ENCODE results near the gene FMO3.

Gene FMO3

DNA sequence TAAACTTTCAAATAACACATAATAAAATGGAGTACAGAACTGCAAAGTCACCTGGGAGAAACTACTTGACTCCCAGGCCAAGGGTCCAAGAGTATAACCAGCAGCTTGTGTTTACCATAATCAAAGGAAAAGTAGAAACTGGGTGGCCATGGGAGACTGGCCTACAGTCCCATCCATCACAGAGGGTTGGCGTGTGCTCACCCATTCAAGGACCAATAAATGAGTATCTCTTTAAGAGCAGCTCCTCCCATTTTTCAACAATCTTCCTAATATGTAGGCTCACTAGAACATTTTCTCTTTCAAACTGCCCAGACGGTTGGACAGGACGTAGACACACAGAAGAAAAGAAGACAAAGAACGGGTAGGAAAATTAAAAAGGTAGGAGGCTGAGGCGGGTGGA is at the start of gene FMO3:
Gene FMO3, plus strand, starts transcription at position 302 of the 400 bp plus-strand sequence. CDS start 1,754 bp downstream, outside the sequence.
- no peak for DNase-seq

DNA sequence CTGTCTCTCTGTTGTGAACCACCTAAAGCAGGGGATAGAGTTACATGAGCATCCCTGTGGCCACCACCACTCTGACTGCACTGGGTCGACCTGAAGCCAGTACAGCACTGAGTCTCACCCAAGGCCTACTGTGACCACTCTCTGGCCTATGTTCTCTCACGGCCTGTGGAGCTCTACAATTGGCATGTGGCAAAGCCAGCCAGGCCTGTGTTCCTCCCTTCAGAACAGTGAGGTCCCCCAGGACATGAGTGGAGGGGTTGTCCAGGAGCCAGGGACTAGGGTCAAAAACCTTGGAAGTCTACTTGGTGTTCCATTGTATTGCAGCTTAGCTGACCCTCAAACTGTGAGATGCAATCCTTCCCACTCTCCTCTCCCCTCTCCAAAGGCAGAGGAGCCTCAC is 42.7 kb upstream of the FMO3 start:
- DNase-seq = no peak

DNA sequence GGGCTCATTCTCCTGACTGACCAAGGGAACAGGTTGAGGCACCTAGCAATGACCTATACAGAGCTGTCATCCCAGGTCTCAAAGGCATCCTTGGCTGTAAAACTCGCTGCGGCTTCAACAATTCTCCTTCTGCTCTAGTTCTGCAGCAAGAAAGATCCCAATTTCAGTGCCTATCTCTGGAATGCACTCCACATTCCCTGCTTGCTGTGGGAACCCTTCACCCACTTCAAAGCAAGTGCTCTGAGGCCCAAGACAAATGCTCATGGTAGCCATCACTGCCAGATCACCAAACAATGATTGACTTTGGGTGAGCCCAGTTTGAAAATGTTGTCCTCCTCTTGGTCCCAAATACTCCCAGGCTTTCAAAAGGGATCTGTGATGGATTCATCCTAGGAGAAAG is 37.7 kb upstream of the FMO3 start:
- DNase-seq = no peak

DNA sequence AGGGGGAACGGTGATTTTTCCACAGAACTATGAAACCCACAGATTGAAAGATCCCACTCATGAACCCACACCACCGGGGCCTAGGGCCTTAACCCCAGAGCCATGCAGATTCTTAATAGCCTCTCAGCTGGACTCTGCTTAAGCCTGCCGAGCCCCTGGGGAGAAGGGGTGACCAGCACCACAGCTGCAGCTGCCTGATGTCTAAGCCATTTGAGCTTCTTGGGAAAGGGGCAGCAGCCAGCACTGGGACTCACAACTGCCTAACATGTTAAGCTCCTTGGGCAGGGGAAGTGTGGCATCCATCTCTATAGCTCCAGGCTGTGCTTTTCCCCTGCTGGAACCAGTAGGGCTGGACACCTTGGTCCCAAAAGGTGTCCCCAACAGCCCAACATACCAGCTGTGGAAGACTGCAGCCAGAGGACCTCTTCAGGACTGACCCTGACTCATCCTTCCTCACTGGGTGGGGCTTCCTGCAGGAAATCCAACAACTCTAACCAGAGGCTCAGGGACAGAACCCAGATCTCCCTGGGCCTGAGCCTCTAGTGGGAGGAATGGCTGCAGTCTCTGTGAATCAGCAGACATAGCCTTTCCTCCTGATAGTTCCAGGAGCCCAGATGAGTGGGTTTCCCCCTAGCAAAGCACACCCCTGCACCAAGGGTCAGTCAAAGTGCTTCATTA is 34.6 kb upstream of the FMO3 start:
- no peak for DNase-seq

DNA sequence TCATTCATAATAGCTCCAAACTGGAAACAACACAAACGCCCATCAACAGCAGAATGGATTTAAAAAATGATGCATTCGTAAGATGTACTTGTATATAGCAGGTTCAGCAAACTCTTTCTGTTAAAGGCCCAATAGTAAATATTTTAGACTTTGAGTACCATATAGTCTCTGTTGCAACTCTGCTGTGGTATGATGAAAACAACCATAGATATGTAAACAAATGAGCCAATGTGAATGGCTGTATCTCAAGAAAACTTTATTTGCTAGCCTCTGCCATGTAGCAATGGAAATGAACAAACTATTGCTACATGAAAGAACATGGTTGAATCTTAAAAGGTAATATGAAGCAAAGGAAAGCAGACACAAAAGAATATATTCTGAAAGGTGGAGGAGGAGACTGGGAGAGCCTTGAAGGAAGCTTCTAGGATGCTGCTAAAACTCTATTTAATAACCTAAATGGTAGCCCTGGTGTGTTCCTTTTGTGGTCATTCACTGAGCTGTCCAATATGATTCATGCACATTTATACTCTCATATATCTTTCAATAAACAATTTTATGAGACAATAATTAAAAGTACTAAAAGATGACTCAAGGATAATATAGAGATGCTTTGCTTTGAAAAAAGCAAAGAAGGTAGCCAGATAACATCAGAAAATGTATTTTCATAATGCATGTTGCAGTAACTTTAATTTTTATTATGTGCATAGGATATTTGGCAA is 29.1 kb upstream of the FMO3 start:
- DNase-seq = no peak

DNA sequence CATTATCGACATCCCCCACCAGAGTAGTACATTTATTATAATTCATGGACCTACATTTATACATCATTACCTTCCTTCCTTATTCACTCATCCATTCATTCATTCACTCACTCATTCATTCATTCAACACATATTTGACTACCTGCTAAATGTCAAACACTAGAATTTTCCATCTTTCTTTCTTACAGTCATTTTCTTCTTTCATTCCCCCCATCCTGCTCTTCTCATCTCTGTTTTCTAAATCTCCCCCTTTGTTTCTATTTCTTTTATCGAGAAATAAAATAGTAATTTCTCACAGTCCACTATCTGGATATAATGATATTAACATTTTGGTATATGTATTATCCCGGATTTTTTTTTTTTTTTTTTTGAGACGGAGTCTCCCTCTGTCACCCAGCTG is 27.8 kb upstream of the FMO3 start:
- DNase-seq = no peak

DNA sequence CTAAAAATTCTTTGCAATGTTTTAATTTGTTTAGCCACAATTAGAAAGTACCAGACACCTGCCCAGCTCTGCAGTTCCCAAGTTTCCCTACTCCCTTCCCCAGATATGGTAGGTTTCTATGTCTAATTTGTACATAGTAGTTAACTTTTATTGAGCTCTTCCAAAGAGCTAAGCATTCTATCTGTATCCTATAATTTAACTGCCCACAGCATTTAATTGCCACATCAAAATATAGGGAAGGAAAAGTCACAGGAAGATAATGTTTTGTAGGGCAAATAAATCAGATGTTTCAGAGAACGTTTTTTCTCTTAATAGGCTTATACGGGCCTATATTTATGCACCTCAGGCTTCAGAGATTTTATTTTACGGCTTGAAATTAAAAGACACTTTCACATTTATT is 15.7 kb upstream of the FMO3 start:
- no peak for DNase-seq

DNA sequence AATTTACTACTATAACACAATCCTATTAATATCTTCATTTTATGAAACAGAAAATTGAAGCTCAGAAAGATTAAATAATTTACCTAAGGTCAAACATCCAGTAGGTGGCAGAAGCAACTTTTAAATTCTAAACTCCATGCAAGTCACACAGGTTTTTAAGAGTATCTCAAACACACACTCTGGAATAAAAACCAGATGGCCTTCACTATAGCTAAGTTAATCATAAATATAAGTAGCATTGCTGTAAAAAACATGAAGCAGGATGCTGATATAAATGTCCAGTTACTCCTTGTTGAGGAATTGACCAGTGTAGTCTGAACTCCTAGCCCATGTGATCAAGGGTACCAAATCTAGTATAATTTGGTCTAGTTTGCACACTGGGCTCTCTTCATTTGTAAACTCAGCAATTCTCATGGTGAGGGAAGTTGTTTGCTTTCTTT is 9.4 kb upstream of the FMO3 start:
- DNase-seq = no peak

DNA sequence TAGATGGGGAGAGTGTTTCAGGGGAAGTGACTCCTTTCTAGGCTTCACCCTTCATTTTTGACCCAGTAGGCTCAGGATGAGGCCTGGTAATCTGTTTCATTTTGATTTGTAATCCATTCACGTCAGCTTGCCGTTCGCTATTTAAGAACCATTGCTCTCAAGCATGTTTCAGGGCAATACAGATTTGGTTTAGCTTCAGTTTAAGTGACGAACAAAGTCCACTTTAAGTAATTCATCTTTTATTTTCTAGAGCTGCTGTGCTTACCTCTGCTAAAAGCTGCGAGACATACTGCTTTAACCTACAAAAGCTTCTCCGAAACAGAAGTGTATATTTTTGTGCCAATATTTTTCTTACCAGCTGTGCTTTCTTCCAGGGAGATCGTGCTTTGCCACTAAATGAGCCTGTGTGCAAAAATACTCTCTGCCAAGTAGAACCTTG is 8.9 kb upstream of the FMO3 start:
- DNase-seq = no peak

DNA sequence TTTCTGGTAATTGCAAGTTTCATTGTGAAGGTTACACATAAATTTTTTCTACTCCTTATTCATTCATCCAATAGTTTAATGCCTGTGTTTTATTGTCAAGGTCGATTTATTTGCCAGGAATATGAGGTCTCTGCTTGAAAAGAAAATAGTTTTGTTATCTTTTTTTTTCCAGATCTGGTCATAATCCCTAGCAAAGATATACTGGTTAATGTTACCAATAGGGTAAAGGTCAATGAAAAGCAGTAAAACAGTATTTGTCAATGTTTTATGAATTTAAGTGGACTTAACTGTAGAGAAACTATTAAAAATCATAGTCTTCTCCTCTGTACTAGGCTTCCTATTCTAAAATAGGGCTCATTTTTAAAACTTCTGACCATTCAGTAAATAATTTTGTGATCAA is 8.1 kb upstream of the FMO3 start:
- DNase-seq = no peak

DNA sequence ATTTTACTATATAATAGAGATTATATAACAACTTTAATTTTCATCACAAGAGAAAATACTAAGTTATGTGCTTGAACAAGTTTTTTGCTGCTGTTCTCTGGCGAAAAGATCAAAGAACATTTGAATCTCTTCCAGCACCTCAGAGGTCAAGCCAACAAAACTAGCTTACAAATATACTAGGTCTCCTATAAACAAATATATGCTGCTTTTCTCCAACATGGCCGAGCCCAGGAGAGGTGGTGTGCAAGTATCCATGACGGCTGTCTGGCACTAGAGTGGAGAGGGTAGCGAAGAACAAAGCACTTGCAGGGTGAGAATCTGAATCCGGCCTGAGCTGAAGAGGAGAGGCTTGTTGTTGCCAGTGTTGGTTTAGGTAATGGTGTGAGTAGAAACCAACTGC is 7.5 kb upstream of the FMO3 start:
- no peak for DNase-seq

DNA sequence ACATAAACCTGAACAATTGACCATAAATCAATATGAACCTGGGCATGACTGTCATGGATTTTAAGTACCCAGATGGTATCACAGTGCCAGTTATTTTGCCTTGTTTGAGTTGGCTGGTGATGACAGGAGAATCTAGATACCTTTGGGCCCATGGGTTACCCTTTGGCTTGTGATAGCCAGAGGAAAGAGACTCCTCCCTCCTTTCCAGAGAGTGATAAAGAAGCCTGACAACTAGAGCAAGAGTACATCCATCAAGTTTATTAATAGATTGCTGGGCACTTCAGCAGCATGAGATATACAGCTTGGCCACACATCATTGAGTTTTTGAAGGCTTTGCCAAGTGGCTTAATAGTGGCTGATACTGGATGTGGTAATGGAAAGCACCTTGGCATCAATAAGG is 6.6 kb upstream of the FMO3 start:
- DNase-seq = no peak

DNA sequence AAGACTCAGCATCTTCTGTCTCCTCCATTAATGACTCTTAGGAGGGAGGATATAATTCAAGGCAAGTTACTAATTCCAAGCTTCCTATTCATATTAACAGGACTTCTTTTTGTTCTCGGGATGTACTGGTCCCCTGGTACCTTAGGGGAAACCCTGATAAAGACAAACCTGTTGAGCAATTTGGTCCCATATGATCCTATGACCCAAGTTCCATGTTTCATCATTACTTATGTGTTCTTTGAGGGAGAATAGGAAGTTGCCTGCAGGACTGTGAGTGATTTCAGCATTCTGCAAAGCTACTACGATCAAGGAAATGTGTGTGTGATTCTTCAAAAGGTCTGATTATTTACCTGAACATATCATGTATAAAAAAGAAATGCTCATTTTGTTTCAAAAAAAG is 5.8 kb upstream of the FMO3 start:
- DNase-seq = no peak

DNA sequence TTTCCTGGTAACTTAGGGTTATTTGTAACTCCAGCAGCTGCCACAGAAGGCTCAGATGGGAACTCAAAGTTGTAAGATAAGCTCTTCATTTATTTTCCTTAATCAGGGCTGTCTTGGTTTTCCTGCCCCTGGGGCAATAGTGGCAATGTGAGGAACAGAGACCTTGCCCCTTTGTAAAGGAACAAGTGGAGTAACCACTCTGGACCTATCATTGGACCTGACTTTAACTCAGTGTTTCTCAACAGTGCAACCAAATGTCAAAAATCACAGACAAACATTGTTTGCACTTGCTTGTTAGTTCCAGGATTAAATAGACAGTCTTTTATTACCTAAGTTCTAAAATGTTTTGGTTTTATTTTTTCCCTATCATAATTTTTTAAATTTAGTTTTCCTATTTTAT is 2.8 kb upstream of the FMO3 start:
- DNase-seq = no peak

DNA sequence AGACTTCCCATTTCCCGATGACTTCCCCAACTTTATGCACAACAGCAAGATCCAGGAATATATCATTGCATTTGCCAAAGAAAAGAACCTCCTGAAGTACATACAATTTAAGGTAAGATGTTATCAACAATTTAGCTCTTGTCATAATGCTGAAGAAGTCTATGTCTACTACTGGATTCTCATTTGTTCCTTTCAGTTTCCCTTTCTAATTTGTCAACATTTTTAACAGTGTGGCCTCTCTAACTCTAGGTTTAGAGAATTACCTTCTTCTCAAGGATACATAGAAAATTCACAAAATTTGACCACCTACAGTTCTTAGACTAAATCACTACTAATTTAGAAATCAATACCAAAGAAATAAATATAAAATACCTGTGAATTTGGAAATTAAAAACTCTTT is 13.2 kb downstream of the FMO3 start:
- no peak for DNase-seq

DNA sequence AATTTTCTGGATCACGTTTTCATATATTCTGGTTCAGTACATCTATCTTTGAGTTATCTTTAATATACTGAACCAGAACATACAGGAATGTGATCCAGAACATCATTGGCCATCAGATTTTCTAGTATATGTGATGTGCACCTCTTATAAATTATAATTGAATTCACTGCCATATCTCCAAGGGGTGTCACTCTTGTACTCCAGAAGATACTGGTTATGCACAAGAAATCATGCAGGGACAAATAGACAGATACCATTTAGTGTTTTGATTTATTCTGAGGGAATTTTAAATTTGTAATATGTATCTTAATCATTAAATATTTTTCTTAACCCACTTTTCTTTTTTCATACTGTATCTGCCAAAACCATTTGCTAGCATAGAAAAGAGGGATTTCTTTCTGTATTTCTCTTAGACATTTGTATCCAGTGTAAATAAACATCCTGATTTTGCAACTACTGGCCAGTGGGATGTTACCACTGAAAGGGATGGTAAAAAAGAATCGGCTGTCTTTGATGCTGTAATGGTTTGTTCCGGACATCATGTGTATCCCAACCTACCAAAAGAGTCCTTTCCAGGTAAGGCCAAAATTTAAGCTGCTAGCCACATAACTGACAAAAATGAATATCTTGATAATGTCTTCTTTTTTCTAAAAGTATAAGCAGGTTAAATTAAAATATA is 16.7 kb downstream of the FMO3 start:
- DNase-seq = no peak

DNA sequence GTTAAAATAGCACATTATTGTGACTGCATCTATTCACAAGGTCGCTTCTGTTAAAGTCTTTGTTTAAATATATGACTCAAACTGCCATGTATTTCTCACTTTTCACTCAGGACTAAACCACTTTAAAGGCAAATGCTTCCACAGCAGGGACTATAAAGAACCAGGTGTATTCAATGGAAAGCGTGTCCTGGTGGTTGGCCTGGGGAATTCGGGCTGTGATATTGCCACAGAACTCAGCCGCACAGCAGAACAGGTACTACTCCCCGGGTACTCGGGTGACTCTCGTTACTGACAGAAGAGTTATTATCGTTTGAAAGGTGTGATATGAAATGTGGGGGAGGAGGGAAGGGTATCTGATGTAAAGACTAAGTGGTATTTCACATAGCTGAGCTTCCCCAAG is 17.3 kb downstream of the FMO3 start:
- DNase-seq = no peak

DNA sequence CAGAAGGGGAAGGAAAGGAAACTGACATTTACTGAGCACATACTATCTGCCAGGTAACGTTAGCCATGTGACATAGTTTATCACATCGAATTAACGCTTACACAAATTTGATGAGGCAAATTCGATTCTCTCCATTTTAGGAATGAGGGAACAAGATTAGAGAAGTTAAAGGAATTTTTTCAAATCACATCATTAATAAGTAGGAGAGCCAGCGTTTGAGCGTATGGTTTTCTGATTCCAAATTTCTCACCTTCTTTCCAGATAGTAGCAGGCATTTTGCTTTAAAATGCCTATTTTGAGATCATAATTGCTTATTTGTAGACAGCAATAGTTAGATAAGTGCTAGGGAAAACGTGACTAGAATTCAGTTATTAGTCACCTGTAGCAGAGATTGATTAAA is 19.3 kb downstream of the FMO3 start:
- DNase-seq = no peak

DNA sequence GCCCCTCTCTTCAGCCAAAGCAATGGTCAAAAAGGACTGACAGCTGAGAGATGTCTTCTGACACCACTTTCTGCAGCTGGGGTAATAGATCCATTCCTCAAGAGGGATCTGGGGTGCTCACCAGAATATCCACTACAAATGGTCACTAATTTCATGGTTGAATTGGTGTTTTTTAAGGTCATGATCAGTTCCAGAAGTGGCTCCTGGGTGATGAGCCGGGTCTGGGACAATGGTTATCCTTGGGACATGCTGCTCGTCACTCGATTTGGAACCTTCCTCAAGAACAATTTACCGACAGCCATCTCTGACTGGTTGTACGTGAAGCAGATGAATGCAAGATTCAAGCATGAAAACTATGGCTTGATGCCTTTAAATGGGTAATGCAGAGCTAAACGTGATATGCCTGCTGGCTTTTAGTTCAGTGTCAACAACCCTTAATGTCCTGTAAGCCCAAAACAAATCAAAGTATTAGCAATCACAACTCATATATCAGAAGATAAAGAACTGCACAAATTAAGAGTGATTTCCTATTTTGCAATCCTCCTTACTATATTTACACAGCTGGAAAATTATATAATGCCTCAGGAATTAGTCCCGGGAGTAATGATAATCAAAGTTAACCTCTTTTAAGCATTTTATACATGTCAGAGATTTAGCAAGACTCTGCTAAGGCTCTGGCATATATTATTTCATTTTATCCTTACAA is 20.1 kb downstream of the FMO3 start:
- no peak for DNase-seq

DNA sequence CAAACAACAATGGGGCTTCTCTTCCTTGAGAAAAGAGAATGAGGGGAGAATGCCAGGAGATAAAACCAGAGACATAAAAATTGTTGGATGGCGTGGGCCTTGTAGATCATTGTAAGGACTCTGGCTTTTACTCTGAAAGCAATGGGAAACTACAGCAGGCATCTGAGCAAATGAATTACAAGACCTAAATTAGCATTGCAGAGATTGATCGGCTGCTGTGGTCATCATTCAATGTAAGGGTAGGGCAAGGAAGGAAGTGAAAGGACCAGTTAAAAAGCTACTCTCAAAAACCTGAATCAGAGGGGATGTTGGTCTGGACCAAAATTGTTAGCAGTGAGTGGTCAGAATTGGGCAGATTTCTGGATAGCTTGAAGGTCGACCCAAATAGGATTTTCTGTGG is 21.4 kb downstream of the FMO3 start:
- no peak for DNase-seq

DNA sequence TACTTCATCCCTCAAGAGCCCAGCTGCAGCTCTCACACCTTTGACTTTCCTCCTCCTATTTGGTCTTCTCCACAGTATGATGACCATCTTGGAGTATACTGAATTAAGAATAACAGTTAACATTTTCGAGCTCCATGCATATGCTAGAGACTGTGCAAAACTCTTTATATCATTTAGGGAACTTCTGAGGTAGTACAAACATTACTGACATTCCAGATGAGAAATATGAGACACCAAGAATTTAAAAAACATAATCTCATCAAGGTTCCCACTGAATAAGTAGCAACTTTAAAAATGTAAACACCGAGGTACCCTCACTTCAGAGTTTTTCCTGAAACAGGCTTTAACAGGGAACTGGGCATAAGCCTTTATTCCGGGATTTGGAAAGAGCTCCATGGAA is 22.7 kb downstream of the FMO3 start:
- DNase-seq = no peak

DNA sequence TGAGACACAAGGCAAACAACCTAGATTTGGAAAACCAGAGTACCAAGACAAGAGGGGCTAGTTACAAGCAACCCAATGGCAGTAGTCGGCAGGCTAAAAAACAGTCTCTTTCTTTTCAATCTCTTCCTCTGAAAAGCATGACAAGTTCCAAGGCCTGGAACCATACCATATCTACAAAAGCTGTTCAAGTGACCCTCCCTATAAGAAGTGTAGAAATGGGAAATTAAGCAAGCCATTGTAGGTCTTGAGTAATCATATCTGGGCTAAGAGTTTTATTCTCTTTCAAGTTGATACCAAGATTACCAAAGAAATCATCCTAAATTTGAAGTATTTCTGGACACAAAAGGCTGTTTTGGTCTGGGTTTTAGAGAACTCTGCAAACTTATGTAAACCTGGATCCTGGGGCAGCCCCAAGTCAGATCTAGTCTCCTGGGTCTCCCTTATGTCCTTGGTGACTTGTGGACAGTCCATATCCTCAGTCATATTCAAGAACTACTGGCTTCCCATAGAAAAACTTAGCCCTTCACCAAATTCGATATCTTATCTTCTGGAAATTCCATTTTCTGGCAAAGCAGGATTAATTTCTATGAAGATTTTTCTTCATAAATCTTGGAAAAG is 24.7 kb downstream of the FMO3 start:
- no peak for DNase-seq

DNA sequence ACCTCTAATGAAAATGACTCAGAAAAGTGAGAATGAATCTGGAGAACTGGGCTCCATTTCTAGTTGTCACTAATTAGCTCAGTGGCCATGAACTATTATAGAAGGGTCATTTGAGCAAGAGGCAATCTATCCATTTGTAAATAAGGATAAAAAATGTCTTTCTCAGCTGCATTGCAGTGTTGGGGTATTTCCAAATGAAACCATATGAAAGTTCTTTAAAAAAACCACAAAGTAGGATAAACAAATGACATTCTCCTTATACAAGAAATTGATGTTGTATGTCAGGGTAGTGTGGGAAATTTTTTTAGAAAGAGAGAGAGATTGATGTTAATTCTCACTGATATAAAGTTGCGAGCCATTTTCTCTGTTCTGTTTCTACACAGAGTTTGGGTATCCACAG is 26.0 kb downstream of the FMO3 start:
- no peak for DNase-seq

Measured in GOT3 (cell line).